ENCODE measurements around the gene TEX35.

DNA sequence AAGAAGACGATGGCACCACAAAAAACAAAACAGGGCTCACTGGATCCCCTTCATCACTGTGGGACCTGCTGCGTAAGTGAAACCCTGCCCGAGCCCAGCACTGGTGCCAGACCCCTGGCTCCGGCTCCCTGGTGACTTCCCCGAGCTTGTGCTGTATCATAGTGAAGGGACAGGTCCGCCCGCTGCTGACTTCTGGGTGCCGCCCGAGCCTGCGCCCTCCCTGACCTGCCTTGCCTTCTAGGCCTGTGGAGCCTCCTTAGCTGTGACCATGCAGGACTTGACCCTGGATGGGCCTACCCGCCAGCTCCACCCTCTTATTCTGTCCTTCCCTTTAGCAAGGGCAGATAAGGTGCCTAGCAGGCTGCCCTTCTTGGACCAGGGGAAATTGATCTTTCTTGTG is 7.9 kb downstream of the TEX35 start:
- TF ChIP-seq, protein P1, sequence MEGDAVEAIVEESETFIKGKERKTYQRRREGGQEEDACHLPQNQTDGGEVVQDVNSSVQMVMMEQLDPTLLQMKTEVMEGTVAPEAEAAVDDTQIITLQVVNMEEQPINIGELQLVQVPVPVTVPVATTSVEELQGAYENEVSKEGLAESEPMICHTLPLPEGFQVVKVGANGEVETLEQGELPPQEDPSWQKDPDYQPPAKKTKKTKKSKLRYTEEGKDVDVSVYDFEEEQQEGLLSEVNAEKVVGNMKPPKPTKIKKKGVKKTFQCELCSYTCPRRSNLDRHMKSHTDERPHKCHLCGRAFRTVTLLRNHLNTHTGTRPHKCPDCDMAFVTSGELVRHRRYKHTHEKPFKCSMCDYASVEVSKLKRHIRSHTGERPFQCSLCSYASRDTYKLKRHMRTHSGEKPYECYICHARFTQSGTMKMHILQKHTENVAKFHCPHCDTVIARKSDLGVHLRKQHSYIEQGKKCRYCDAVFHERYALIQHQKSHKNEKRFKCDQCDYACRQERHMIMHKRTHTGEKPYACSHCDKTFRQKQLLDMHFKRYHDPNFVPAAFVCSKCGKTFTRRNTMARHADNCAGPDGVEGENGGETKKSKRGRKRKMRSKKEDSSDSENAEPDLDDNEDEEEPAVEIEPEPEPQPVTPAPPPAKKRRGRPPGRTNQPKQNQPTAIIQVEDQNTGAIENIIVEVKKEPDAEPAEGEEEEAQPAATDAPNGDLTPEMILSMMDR (conservative IDR thresholded peaks at IDR 0.05; ENCODE audit: low read depth, low read length): no peak
- TF ChIP-seq EZH2 (IDR thresholded peaks at IDR 0.05; ENCODE audit: low read length, unreplicated experiment) (no peak), EZH2phosphoT487 (IDR thresholded peaks at IDR 0.05; ENCODE audit: borderline replicate concordance, low read length) (no peak)

Data from PC-3 (cell line).